Activated T-cell treated with anti-CD3 and anti-CD28 coated beads, Interleukin-2, amount 50 U/mL, for 48 hours (primary cell): Measurements from ENCODE around the gene CD180.

Source experiments
- DNase-seq, 2 experiments: peaks; one replicate each; pipeline ENCODE4 v3.0.0-alpha.2; 2020

Gene CD180

DNA sequence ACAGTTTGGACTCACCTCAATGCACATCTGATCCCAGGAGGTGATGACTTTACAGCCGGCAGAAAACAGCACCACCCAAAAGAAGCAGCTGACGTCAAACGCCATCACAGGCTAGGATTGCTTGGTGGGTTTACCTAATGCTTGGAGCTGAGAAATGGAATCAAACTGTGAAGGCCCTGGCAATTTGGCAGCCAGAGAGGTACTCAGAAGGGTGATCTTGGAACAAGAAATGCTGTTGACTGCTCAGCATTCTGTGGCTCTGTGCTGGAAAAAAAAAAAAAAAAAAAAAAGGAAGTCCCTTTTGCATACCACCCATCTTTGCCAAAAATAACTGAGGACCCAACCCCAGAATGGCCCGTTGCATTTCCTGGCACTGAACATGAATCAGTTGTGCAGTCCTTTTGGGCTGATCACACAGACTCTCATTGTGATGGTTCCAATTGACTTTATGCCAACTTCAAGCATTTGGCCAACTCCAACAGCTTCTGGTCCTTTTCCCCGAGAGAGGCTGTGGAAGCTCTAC is at the start of gene CD180:
Gene CD180 (minus strand): TSS at position 263 of the 523 bp plus-strand sequence. CDS start 158 bp downstream, at position 105.
- DNase-seq = no peak

GRCh38 chr5:67246108-67246507 is 49.5 kb upstream of the CD180 start:
- no peak for DNase-seq

GRCh38 chr5:67245259-67245846 is 48.8 kb upstream of the CD180 start:
- DNase-seq = no peak

DNA sequence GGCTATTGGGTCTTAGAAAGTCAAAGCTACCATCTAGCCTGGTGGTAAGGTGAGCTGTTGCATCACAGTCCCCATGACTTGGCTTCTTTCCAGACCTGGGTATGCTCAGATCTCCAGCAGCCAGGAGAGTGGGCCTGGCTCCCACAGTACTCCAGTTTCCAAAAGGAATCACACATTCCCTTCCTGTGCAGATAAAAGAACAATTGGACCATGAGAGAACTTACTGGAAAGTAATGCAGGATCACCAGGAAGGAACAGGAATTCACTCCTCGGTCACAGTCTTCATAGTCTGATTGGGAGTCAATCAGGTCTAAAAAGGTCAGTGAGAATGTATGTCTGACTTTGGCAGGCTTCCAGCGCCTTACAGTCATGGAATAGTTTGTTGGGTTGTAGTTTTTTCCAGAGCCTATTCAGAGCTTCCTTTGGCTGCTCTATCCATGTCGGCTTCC is 47.8 kb upstream of the CD180 start:
- DNase-seq = no peak

DNA sequence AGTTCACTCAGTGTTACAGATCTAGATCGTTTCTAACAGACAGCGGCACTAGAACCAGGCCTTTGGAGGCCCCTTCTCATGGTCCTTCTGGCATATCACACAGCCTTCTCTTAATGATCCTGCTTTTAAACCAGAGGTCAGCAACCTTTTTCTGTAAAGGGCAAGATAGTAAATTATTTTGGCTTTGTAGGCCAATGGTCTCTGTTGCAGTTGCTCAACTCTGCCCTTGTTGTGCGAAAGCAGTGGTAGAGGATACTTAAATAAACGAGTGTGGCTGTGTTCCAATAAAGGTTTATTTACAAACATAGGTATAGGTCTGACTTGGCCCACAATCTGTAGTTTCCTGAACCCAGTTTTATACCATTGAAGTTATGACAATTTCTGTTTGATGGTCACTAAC is 47.3 kb upstream of the CD180 start:
- DNase-seq = no peak

GRCh38 chr5:67243349-67243748 is 46.8 kb upstream of the CD180 start:
- DNase-seq = no peak

- DNase-seq = no peak
Measured at GRCh38 chr5:67241326-67241725, 44.7 kb upstream of the CD180 start.

DNA sequence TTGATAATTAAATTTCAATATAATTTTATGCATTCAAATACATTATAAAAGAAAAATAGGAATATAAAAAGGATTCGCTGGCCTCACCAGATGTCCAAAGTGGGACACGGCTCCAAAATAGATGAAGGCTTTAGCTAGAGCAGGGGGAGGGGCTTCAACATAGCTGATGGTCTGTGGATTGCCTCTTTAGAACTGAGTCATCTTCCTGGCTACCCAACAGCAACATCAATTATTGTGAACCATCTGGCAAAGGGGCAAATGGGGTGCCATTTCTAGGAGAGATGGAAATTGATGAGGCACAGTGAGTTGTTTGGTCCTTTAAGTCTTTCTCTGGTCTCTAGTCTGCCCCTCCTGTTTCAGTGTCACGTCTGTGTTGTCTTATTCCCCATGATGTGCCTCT is 44.2 kb upstream of the CD180 start:
- no peak for DNase-seq

DNA sequence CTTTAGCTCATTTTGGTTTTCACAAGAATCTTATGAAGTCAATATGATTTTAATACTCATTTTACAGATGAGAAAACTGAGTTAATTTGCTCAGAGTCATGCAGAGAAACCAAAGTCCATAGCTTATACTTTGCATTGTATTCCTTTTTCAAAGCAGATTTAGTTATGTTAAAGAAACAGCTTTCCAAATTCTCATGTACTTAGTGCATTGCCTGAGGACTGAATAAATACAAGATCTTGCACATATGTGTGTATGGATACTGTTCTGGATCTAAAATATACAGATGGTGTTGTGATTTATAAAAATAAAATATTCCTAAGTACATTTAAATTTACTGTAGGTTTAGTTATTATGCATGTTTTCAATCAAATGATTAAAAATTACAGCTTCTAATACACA is 43.5 kb upstream of the CD180 start:
- DNase-seq = no peak

- no peak for DNase-seq
Measured at GRCh38 chr5:67238191-67238590, 41.6 kb upstream of the CD180 start.

- no peak for DNase-seq
Measured at GRCh38 chr5:67235399-67236110, 39.0 kb upstream of the CD180 start.

- DNase-seq = no peak
Measured at GRCh38 chr5:67234671-67235176, 38.1 kb upstream of the CD180 start.

DNA sequence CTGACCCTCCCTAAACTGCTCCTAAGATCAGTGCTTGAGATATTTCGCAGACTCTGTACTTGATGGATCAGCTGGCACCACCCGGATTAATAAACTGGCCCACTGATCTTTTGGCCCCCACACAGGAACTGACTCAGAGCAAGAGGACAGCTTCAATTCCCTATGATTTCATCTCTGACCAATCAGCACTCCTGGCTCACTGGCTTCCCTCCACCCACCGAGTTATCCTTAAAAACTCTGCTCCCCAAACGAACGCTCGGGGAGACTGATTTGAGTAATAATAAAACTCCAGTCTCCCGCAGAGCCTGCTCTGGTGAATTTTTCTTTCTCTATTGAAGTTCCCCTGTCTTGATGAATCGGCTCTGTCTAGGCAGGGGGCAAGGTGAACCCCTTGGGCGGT is 36.5 kb upstream of the CD180 start:
- DNase-seq = no peak

- no peak for DNase-seq
Measured at GRCh38 chr5:67223211-67223610, 26.6 kb upstream of the CD180 start.

GRCh38 chr5:67222243-67223025 is 25.8 kb upstream of the CD180 start:
- DNase-seq = no peak

- peak; percentile 56 to 62 for DNase-seq
Measured at GRCh38 chr5:67221487-67222242, 25.1 kb upstream of the CD180 start.

DNA sequence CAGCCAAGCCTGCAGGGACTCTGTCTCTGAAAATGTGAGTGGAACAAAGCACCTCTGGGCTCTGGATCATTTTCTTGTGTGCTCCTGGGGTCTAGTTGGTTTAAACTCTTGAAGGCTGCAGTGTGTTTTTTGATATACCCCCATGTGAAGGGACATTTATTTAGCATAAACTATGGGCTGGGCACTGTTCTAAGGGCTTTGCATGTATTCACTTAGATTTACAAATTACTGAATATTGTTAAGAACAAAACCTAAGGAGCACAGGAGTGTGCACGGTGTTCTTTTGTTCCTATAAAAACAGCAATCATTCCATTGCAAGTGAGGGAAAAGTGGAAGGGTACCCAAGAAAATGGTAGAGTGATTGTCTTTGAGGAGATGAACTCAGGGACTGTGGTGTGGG is 20.0 kb upstream of the CD180 start:
- no peak for DNase-seq

GRCh38 chr5:67215519-67216471 is 19.2 kb upstream of the CD180 start:
- peak; percentile 75 to 77 for DNase-seq

DNA sequence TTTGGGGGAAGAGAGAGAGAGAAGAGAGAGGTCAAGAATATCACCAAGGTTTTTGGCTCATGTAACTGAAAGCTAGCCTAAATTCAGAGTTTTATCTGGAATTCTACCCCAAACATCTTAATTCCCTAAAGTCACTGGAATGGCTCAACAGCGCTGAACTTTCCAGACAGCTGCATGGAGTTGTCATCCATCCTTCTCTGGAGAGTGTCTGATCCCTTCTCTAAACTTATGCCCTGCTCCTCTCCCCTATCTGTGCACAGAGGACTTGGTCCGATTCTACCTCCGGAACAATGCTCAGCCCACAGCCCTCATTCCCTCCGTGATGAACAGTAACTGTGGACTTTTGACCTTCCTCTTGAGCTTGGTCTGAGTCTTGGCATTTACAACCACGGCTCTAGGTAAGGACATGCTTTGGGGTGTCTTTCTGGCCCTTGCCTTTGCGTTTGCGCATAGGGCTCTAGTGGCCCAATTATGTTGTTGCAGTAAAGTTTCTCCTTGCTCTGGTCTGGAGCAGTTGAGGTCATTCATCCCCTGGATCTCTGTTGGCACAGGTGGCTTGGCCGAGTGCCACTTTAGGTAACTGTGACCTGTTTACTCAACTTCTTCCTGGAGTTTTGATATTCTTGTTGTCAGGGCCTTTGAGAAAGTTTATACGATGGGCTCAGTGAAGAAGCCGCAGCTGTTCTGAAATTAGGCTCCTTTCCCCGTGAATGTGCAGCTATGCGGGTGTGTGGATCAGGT is 18.3 kb upstream of the CD180 start:
- DNase-seq = no peak

- no peak for DNase-seq
Measured at GRCh38 chr5:67214036-67214435, 17.4 kb upstream of the CD180 start.

- DNase-seq = no peak
Measured at GRCh38 chr5:67211926-67212325, 15.3 kb upstream of the CD180 start.
